GM21723 (cell line): Measurements from ENCODE around the gene ARPC5L.
"Not testable (repeated sequence)": the region's sequence is repeated elsewhere in the genome, so short reads cannot be mapped to it uniquely, and the experiment has no call there.

Source experiments
- ATAC-seq: cut with Tn5 transposase; IDR thresholded peaks from one replicate; pipeline ENCODE4 v1.9.1; 2021; ENCODE audit warnings: mild to moderate bottlenecking, moderate library complexity; ENCODE audit not compliant: unreplicated experiment

ARPC5L gene

GRCh38 chr9:124861342-124862229, at the start of gene ARPC5L, which contains the start of gene RPL35:
Gene ARPC5L (plus strand): TSS chr9:124862130. CDS start chr9:124869291, 7,161 bp downstream.
Gene RPL35 (minus strand): TSS chr9:124861957. CDS start chr9:124861912, 45 bp downstream.
- peak; percentile 84 for ATAC-seq

GRCh38 chr9:124812441-124812876, 49.5 kb upstream of the ARPC5L start:
- ATAC-seq, result no peak

GRCh38 chr9:124813041-124813440, 48.9 kb upstream of the ARPC5L start:
- no peak for ATAC-seq

DNA sequence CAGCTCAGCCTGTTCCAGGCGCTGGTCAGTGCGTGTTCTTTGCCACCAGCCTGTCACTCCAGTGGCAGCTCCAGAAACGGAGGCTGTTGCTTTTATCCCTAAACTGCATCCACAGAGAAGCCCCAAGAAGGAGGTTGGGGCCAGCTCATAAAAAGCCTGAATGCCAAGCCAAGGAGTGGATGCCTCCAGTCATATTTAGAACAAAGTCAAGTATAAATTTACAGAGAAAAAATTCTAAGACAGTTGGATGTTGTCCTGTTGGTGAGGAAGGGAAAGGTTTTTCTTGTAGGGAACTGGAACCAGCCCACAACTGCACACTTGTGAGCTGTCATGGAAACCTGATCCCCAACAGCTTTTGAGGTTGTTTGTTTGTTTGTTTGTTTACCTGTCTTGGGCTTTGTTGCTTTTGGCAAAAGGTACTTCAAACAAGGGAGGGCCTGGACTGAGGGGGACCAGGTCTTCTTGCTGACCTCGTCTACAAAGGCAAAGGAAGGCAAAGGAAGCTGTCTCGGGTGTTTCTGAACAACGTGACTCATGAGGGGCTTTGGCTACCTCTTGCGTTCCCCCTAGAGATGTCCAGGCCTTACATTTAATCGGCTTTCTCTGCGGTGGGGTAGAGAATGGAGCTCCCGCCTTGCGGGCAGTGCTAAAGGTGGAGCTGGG, 48.3 kb upstream of the ARPC5L start:
- no peak for ATAC-seq

GRCh38 chr9:124814164-124814535, 47.8 kb upstream of the ARPC5L start:
- ATAC-seq, result no peak

DNA sequence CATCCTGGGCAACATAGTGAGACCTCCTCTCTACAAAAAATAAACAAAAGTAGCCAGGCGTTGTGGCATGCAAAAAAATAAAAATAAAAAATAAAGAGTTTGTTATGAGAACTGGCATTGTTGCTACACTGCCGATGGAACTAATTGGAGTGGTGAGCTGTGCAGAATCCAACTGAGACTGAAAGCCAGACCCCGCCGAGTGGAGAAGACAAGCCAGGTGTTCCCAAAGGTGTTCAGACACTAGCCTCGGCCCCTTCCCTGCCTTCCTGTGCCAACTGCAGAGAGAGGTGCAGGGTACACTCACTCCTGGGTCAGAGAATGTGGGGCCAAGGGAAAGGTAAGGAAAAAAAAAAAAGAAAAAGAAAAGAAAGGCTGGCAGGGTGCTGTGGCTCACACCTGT, 46.3 kb upstream of the ARPC5L start:
- no peak for ATAC-seq

DNA sequence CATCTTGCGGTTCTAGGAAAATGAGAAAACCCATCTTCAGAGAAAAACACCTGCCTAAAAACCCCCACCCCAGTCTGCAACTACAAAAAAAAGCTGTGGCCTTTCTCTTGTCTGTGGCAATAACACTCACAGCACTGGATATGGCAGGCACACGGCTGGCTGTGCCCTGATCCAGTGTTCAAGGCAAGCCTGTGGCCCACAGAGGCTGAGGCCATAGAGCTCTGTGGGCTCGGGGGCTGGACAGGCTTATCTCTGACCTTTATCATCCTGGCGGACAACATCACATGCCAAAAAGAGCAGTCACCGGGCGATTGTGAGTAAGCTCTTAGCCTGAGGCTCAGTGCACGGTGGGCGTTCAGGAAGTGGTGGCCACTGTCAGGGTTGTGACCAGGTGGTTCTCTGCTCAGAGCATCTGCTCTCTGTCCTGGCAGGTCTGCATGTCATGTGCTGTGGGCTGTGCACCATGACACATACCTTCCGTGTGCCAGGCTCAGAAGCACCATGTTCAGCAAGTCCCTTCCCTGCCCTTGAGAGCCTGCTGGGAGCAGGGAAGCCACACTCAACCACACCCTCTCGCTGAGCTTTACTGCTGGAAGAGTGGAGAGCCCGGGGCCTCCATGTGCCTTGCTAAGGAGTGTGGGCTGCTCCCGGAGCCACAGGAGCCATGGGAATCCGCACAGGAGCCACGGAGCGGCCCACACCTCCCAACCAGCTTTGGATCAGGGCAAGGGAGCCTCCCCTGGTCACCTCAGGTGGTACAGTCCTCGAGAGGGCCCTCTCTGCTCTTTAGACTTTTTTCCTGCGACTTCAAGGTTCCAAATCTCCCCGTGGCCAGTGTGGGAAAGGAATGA, 43.3 kb upstream of the ARPC5L start:
- ATAC-seq, result no peak

DNA sequence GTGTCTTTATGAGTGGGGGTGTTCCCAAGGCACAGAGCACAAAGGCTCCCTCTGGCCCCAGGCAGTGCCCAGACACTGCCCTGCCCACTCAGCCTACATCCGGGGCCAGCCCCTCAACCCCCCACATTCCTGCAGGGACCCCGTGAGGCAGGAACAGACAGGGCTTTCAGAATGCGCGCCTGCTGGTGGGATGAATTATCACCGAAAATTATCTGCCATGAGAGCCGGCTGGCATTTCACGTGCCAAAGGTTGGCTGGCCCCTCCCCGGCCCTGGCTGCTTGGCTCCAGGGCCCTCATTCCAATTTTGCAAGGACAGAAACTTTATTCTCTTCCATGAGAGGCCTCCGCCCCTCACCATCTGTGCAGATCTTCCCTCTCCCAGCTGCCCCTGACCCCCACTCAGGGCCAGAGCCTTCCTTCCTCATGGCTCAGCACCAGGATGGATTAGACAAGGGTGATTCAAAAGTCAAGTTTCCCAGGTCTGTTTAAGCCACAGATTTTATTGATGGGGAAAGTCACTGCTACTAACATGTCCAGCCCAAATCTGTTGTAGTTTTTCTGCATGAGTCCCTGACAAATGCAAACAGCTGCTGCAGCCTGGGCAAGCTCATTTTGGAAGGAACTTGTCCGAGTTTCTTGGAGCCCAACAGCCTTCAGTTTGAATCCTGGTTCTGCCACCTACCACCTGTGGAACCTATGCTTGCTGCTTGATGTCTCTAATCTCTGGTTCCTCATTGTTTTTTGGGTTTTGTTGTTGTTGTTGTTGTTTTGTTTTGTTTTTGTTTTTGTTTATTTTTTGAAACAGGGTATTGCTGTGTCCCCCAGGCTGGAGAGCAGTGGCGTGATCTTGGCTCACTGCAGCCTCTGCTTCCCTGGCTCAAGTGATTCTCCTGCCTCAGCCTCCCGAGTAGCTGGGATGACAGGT, 41.0 kb upstream of the ARPC5L start:
- ATAC-seq, result no peak

- ATAC-seq, result no peak
Observed at GRCh38 chr9:124828489-124829333, 33.2 kb upstream of the ARPC5L start.

DNA sequence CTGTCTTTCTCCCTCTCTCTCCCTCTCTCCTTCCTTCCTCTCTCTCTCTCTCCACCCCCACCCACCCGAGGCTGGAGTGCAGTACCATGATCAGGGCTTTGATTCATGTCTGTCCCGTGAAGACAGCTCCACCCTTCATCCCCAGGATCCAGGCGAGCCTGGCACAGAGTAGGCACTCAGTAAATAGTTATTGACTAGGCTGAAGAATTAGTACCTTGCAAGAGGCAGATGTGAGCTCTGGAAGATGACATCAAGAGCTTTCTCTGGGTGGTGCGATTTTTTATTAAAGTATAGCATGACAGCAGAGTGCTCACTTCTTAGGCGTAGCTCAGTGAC, 32.6 kb upstream of the ARPC5L start:
- ATAC-seq, result no peak

DNA sequence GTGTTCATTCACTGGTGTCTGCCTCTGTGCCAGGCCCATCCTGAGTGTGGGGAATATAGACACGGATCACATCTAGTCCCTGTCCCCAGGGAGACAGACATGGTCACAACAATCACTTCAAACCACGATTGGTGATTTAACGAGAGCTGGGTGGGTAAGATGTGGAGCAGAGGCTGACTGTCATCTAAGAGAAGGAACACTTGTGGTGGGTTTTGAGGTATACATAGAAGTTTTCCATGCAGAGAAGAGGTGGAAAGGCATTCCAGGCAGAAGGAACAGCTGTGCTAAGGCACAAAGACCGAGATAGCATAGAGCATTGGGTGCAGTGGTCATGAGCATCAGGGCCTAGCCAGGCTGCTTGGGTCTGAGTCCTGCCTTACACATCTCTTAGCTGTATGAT, 31.3 kb upstream of the ARPC5L start:
- no peak for ATAC-seq

GRCh38 chr9:124831642-124832364, 30.1 kb upstream of the ARPC5L start:
- ATAC-seq, result no peak

- ATAC-seq, result no peak
Observed at GRCh38 chr9:124834591-124834990, 27.3 kb upstream of the ARPC5L start.

DNA sequence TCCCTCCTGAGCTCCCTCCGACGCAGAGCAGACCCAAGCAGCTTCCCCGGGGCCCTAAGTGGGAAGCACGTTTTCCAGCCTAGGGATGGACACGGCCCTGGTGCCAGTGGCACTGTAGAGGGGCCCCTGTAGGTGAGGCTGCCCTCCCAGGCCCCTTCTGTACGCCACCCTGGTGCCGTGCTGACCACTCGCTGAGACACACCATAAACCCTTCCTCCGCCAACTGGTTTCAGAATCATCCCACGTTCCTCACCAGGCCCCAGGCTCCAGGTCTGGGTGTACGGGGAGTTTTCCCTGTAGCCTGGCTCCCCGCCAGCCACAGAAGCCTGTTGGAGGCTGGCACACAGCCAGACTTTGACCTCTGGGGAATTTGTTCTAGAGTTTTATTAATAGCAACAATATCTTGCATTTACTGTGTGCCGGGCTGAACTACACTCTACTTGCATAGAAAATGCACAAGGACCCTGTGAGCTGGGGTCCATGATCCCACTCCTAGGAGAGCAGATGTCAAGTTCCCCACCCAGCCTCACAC, 26.8 kb upstream of the ARPC5L start:
- ATAC-seq, result no peak

GRCh38 chr9:124838132-124838531, 23.8 kb upstream of the ARPC5L start:
- not testable (repeated sequence) for ATAC-seq

GRCh38 chr9:124838567-124839275, 23.2 kb upstream of the ARPC5L start:
- not testable (repeated sequence) for ATAC-seq

DNA sequence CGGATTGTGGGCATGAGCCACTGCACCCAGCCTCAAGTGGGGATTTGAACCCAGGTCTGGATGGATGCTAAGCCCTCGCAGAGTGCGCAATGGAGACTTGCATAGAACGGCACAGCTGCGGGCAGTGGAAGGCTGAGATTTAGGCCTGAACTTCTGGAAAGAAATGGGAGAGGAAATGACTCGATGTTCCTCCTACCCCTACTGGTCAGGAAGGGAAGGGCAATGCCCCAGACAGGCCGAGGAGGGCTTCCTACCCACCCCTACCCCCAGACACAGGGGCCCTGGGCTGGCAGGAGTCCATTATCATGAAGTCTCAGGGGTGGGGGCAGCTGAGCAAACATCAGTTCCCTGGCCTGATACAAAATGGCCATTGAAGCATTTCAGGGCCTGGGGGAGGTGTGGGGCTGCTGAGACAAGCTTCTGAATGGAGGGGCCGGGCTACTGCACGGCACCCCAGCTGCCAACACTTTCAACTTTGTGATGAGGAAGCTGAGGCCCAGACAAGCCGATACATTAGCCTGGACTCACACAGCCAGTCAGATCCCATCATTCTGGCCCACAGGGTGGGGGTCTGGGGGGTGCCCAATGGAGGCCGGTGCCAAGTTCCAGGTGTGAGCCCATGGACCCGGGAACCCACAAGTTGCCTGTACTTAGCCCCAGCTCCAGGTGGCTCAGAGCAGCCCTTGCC, 22.2 kb upstream of the ARPC5L start:
- ATAC-seq, result no peak
